NCI-H446 treated with DMSO at 0.1 percent for 48 hours (cell line): Measurements from ENCODE around the gene GSG1L.

Experiments
- DNase-seq: peaks from one replicate; lab custom pipeline; 2025; lab: John Stamatoyannopoulos, UW

The GSG1L gene

GRCh38 chr16:28063591-28064061, at the start of gene GSG1L:
Gene GSG1L (minus strand): TSS chr16:28063714. CDS start chr16:28063424, 290 bp downstream.
- DNase-seq, result no peak

- DNase-seq, result no peak
Measured at GRCh38 chr16:28112908-28113307, 49.4 kb upstream of the GSG1L start.

- no peak for DNase-seq
Measured at GRCh38 chr16:28110977-28111376, 47.5 kb upstream of the GSG1L start.

GRCh38 chr16:28110479-28110878, 47.0 kb upstream of the GSG1L start:
- DNase-seq, result no peak

GRCh38 chr16:28110074-28110473, 46.6 kb upstream of the GSG1L start:
- DNase-seq, result no peak

GRCh38 chr16:28108590-28109247, 45.2 kb upstream of the GSG1L start:
- no peak for DNase-seq

- no peak for DNase-seq
Measured at GRCh38 chr16:28107232-28107631, 43.7 kb upstream of the GSG1L start.

GRCh38 chr16:28106467-28107215, 43.1 kb upstream of the GSG1L start:
- no peak for DNase-seq

- DNase-seq, result no peak
Measured at GRCh38 chr16:28105954-28106353, 42.4 kb upstream of the GSG1L start.

- no peak for DNase-seq
Measured at GRCh38 chr16:28105297-28105696, 41.8 kb upstream of the GSG1L start.

GRCh38 chr16:28104404-28104803, 40.9 kb upstream of the GSG1L start:
- no peak for DNase-seq

GRCh38 chr16:28103516-28104170, 40.1 kb upstream of the GSG1L start:
- no peak for DNase-seq

- no peak for DNase-seq
Measured at GRCh38 chr16:28101533-28101890, 38.0 kb upstream of the GSG1L start.

GRCh38 chr16:28100810-28101532, 37.5 kb upstream of the GSG1L start:
- DNase-seq, result no peak

GRCh38 chr16:28098959-28099945, 35.7 kb upstream of the GSG1L start:
- peak; percentile 40 for DNase-seq

- no peak for DNase-seq
Measured at GRCh38 chr16:28098171-28098958, 34.9 kb upstream of the GSG1L start.

GRCh38 chr16:28096983-28097899, 33.7 kb upstream of the GSG1L start:
- DNase-seq, result no peak

GRCh38 chr16:28093385-28093725, 29.8 kb upstream of the GSG1L start:
- no peak for DNase-seq

- DNase-seq, result no peak
Measured at GRCh38 chr16:28092721-28093384, 29.3 kb upstream of the GSG1L start.
